IMR-90 (cell line): ENCODE measurements around the gene STON2. TPM values are rescaled to one million over a fixed set of nuclear protein-coding genes. Genes with fewer than 3 reads are reported as not detected.

Experiments
- ATAC-seq: fragments of 200-7000 bp; cut with Tn5 transposase; 2 replicates; pipeline ENCODE4 v1.9.1; 2020; ENCODE audit warnings: low read depth, mild to moderate bottlenecking, moderate library complexity
- BruUV-seq: library from RNA; stranded (reverse); fragments of 400-500 nt; replicated peaks from 2 replicates; lab custom pipeline; 2021; lab: Mats Ljungman, UMichigan
- CTCF ChIA-PET: fragments of 300-600 bp; formaldehyde crosslinking; extraction: SDS; loops from one replicate; lab custom pipeline; 2021; ENCODE audit warnings: antibody characterized with exemption; lab: Yijun Ruan, JAX
- POLR2A ChIA-PET: fragments of 300-600 bp; sonication (Branson Sonifier 250); formaldehyde crosslinking; loops from one replicate; lab custom pipeline; 2022; ENCODE audit warnings: antibody characterized with exemption; ENCODE audit not compliant: unreplicated experiment; lab: Charles Lee
- DNase-seq: peaks from one replicate; pipeline ENCODE4 v3.0.0; 2013
- H2AFZ ChIP-seq: replicated peaks from 2 replicates; pipeline ENCODE3; 2013; ENCODE audit warnings: low read length, mild to moderate bottlenecking; ENCODE audit not compliant: poor library complexity
- H2AK5ac ChIP-seq: 2 replicates; pipeline ENCODE4 v1.6.1; 2013; ENCODE audit warnings: low read depth, low read length, inconsistent platforms
- H2AK9ac ChIP-seq: replicated peaks from 2 replicates; pipeline ENCODE3; 2013; ENCODE audit warnings: mild to moderate bottlenecking, low read depth, low read length, moderate library complexity; ENCODE audit not compliant: poor library complexity
- H2BK120ac ChIP-seq: 2 replicates; pipeline ENCODE4 v1.6.1; 2013; ENCODE audit warnings: low read depth, low read length, inconsistent platforms
- H2BK15ac ChIP-seq: 3 replicates; pipeline ENCODE4 v1.6.1; 2013; ENCODE audit warnings: low read depth, low read length, inconsistent platforms
- H2BK20ac ChIP-seq: 2 replicates; pipeline ENCODE4 v1.6.1; 2013; ENCODE audit warnings: low read depth, mild to moderate bottlenecking, inconsistent platforms, low read length, moderate library complexity
- H2BK5ac ChIP-seq: 2 replicates; pipeline ENCODE4 v1.6.1; 2013; ENCODE audit warnings: mild to moderate bottlenecking, low read depth, low read length, inconsistent platforms; ENCODE audit not compliant: poor library complexity, severe bottlenecking
- H3K14ac ChIP-seq: replicated peaks from 2 replicates; pipeline ENCODE4 v1.6.1; 2013; ENCODE audit warnings: low read depth, low read length, inconsistent platforms
- H3K18ac ChIP-seq: 2 replicates; pipeline ENCODE4 v1.6.1; 2013; ENCODE audit warnings: low read depth, low read length, control low read depth
- H3K23ac ChIP-seq: 2 replicates; pipeline ENCODE4 v1.6.1; 2013; ENCODE audit warnings: low read depth, low read length, inconsistent platforms
- H3K27ac ChIP-seq: 2 replicates; pipeline ENCODE4 v1.5.1; 2013; ENCODE audit warnings: mild to moderate bottlenecking, control low read depth, low read length; ENCODE audit not compliant: insufficient read depth
- H3K27me3 ChIP-seq: 2 replicates; pipeline ENCODE4 v1.6.1; 2013; ENCODE audit warnings: low read length; ENCODE audit not compliant: control insufficient read depth, insufficient read depth
- H3K36me3 ChIP-seq: 2 replicates; pipeline ENCODE4 v1.6.1; 2013; ENCODE audit warnings: low read length, mixed read lengths; ENCODE audit not compliant: control insufficient read depth, insufficient read depth
- H3K4ac ChIP-seq: 2 replicates; pipeline ENCODE4 v1.6.1; 2013; ENCODE audit warnings: low read depth, low read length, inconsistent platforms
- H3K4me1 ChIP-seq: 2 replicates; pipeline ENCODE4 v1.6.1; 2013; ENCODE audit warnings: low read length, mixed read lengths; ENCODE audit not compliant: control insufficient read depth, insufficient read depth
- H3K4me2 ChIP-seq: 2 replicates; pipeline ENCODE4 v1.6.1; 2013; ENCODE audit warnings: low read depth, mild to moderate bottlenecking, control low read depth, low read length, moderate library complexity
- H3K4me3 ChIP-seq: 2 replicates; pipeline ENCODE4 v1.5.1; 2013; ENCODE audit warnings: low read depth, mild to moderate bottlenecking, control low read depth, low read length, moderate library complexity; ENCODE audit not compliant: insufficient read depth
- H3K56ac ChIP-seq: 2 replicates; pipeline ENCODE4 v1.6.1; 2013; ENCODE audit warnings: low read length, inconsistent platforms; ENCODE audit not compliant: insufficient read depth; ENCODE audit errors: extremely low read depth
- H3K79me1 ChIP-seq, 2 experiments: 2 replicates each; pipeline ENCODE4 v1.6.1; 2013; ENCODE audit warnings: low read length in 2 of 2, inconsistent platforms in 1 of 2, low read depth in 1 of 2
- H3K9ac ChIP-seq: 2 replicates; pipeline ENCODE4 v1.6.1; 2013; ENCODE audit warnings: low read depth, low read length, control low read depth
- H3K9me1 ChIP-seq: 2 replicates; pipeline ENCODE4 v1.6.1; 2013; ENCODE audit warnings: low read length, inconsistent platforms; ENCODE audit not compliant: insufficient read depth
- H3K9me3 ChIP-seq: 2 replicates; pipeline ENCODE4 v1.6.1; 2013; ENCODE audit warnings: low read length; ENCODE audit not compliant: control insufficient read depth, insufficient read depth
- H4K20me1 ChIP-seq: 2 replicates; pipeline ENCODE4 v1.6.1; 2013; ENCODE audit warnings: low read length, inconsistent platforms; ENCODE audit not compliant: insufficient read depth
- H4K5ac ChIP-seq: 2 replicates; pipeline ENCODE4 v1.6.1; 2013; ENCODE audit warnings: mild to moderate bottlenecking, low read depth, low read length, control low read depth
- H4K8ac ChIP-seq, 2 experiments: 2 replicates each; pipeline ENCODE4 v1.6.1; 2013; ENCODE audit warnings: low read depth in 2 of 2, low read length in 2 of 2, control low read depth in 1 of 2, inconsistent platforms in 1 of 2
- H4K91ac ChIP-seq: 2 replicates; pipeline ENCODE4 v1.6.1; 2013; ENCODE audit warnings: low read depth, low read length, inconsistent platforms; ENCODE audit not compliant: insufficient read depth
- MAFK ChIP-seq: IDR thresholded peaks from 2 replicates; pipeline ENCODE4 v1.6.1; 2012; ENCODE audit warnings: low read depth, low read length, improper control_type of control experiment
- MAZ ChIP-seq: IDR thresholded peaks from 2 replicates; pipeline ENCODE4 v1.6.1; 2012; ENCODE audit warnings: low read depth, mild to moderate bottlenecking, low read length, improper control_type of control experiment, moderate library complexity, borderline replicate concordance
- MXI1 ChIP-seq: IDR thresholded peaks from 2 replicates; pipeline ENCODE4 v1.6.1; 2012; ENCODE audit warnings: low read depth, mild to moderate bottlenecking, low read length, moderate library complexity, borderline replicate concordance
- WGBS, 2 experiments: methylation state at CpG; one replicate each; pipeline versions ENCODE4 v1.1.5 to v1.1.7; 2013; ENCODE audit warnings: missing lambda C conversion rate in 2 of 2; ENCODE audit not compliant: insufficient read length in 1 of 2; ENCODE audit errors: extremely low coverage in 2 of 2; 5-methylcytosine and 5-hydroxymethylcytosine counted together
- dilution Hi-C: fragments of 300-500 bp; cut with HindIII; formaldehyde crosslinking; loops from one replicate; pipeline ENCODE4 v1.14.3; 2018; ENCODE audit warnings: low sequenced_read_pairs; ENCODE audit not compliant: unreplicated experiment
- in situ Hi-C: fragments of 300-500 bp; cut with MboI; formaldehyde crosslinking; loops from 3 replicates; pipeline ENCODE4 v1.14.3; 2019; ENCODE audit warnings: low sequenced_read_pairs, inconsistent platforms, mixed read lengths
- intact Hi-C: fragments of 100-400 bp; cut with micrococcal nuclease; formaldehyde crosslinking; loops from 2 replicates; pipeline ENCODE4 v1.10.0; 2022
- polyA plus RNA-seq, 3 experiments: library from polyadenylated mRNA; depleted of rRNA; stranded (reverse); fragments of >200 nt; gene quantifications; 2 replicates each; pipeline ENCODE4 v1.2.3, GENCODE V29; 2012; ENCODE audit warnings: low replicate concordance in 1 of 3
- total RNA-seq: library from RNA; depleted of rRNA; stranded (reverse); fragments of >200 nt; gene quantifications from 2 replicates; pipeline ENCODE4 v1.2.3, GENCODE V29; 2012

STON2 gene
- total and polyA plus RNA-seq, 2 of the 4 experiments (the other 2 are of a cell fraction) = not detected

GRCh38 chr14:81256289-81256960, 143.7 kb downstream of the STON2 start:
- H3K4me2 ChIP-seq = no peak overlapping the region
- in situ Hi-C loops = no loop called here
- no peaks in the 10 kb centered on the region for H3K9me1 ChIP-seq
- H3K27me3 ChIP-seq = no peaks in the 10 kb centered on the region
- H2AFZ ChIP-seq = no peak overlapping the region
- no peak overlapping the region for H3K4me3 ChIP-seq
- no CpG with 5 or more reads among the region's 2 CpGs for WGBS, 2 experiments
- H2BK15ac ChIP-seq = no peak overlapping the region
- no peak overlapping the region for H3K27ac ChIP-seq
- no peak overlapping the region for H2BK20ac ChIP-seq
- H2AK9ac ChIP-seq = no peak overlapping the region
- H3K23ac ChIP-seq = no peak overlapping the region
- no TSS peak for BruUV-seq
- H4K91ac ChIP-seq = no peak overlapping the region
- no peak overlapping the region for H2BK5ac ChIP-seq
- no peak overlapping the region for H3K18ac ChIP-seq
- no peaks in the 10 kb centered on the region for H3K9me3 ChIP-seq
- H4K5ac ChIP-seq = no peak overlapping the region
- no peaks in the 10 kb centered on the region for H3K79me1 ChIP-seq
- POLR2A ChIA-PET = no interaction called here
- H2AK5ac ChIP-seq = no peak overlapping the region
- DNase-seq (no peak), ATAC-seq (no peak)
- TF ChIP-seq MXI1 (no peak), MAFK (no peak), MAZ (no peak)
- H4K8ac ChIP-seq = no peak overlapping the region
- CTCF ChIA-PET = no interaction called here
- intact Hi-C loops = no loop called here
- H3K36me3 ChIP-seq = no peaks in the 10 kb centered on the region
- H3K14ac ChIP-seq = no peak overlapping the region
- no peak overlapping the region for H3K9ac ChIP-seq
- no peak overlapping the region for H2BK120ac ChIP-seq
- no peak overlapping the region for H3K56ac ChIP-seq
- H3K4ac ChIP-seq = no peak overlapping the region
- H4K20me1 ChIP-seq = no peaks in the 10 kb centered on the region
- dilution Hi-C loops = no loop called here
- H3K4me1 ChIP-seq = no peaks in the 10 kb centered on the region
